Stomach (tissue), 9 donors: ENCODE measurements around the gene CHST2. TPM values are rescaled to one million over a fixed set of nuclear protein-coding genes. Genes with fewer than 3 reads are reported as not detected.

Source experiments
- DNase-seq, 2 donors: peaks; one replicate each; pipeline versions ENCODE4 v3.0.0 to v3.0.0-alpha.2; 2013 to 2019
- H3K27ac ChIP-seq, 5 donors: fragments of 200-600 bp in 4 of 5; sonication (generic) in 4 of 5; one replicate each; pipeline ENCODE4 v1.5.1; 2013 to 2019; ENCODE audit warnings: mild to moderate bottlenecking in 1 of 5, moderate library complexity in 1 of 5
- H3K27me3 ChIP-seq, 3 donors: fragments of 200-600 bp; sonication (generic); one replicate each; pipeline ENCODE4 v1.5.1; 2017 to 2019; ENCODE audit warnings: mixed run types in 1 of 3
- H3K36me3 ChIP-seq, 4 donors: fragments of 200-600 bp; sonication (generic); 1 replicate in 3 of 4; 2 replicates in 1 of 4; pipeline ENCODE4 v1.5.1; 2016 to 2019
- H3K4me1 ChIP-seq, 4 donors: fragments of 200-600 bp; sonication (generic); one replicate each; pipeline ENCODE4 v1.5.1; 2016 to 2019
- H3K4me3 ChIP-seq, 4 donors: fragments of 200-600 bp; sonication (generic) in 3 of 4; one replicate each; pipeline ENCODE4 v1.5.1; 2016 to 2019; ENCODE audit warnings: mild to moderate bottlenecking in 1 of 4
- H3K9me3 ChIP-seq, 4 donors: fragments of 200-600 bp; sonication (generic); one replicate each; pipeline ENCODE4 v1.5.1; 2016 to 2019
- CTCF ChIP-seq, 7 experiments: fragments of 450-650 bp in 4 of 7; fragments of 200-600 bp in 3 of 7; sonication (generic) in 3 of 7; IDR thresholded peaks; one replicate each; pipeline ENCODE4 v1.5.1; 2016 to 2019; ENCODE audit warnings: antibody characterized with exemption in 7 of 7, control low read depth in 2 of 7, mild to moderate bottlenecking in 1 of 7
- EP300 ChIP-seq: sonication (generic); formaldehyde crosslinking; IDR thresholded peaks from one replicate; pipeline ENCODE4 v1.6.1; 2017; ENCODE audit warnings: antibody characterized with exemption
- POLR2A ChIP-seq, 4 donors: fragments of 450-650 bp; IDR thresholded peaks; one replicate each; pipeline ENCODE4 v1.6.1; 2016; ENCODE audit warnings: antibody characterized with exemption in 4 of 4, control low read depth in 2 of 4, mild to moderate bottlenecking in 1 of 4, moderate library complexity in 1 of 4
- POLR2AphosphoS5 ChIP-seq, 3 donors: sonication (generic); formaldehyde crosslinking; IDR thresholded peaks; one replicate each; pipeline ENCODE4 v1.6.1; 2016; ENCODE audit warnings: antibody characterized with exemption in 3 of 3
- WGBS, 5 donors: extraction: QIAGEN DNeasy Blood & Tissue Kit in 3 of 5; methylation state at CpG; one replicate each; pipeline versions ENCODE4 v1.1.5 to v1.1.7; 2013 to 2018; 5-methylcytosine and 5-hydroxymethylcytosine counted together
- intact Hi-C: fragments of 100-400 bp; cut with DNase I; formaldehyde crosslinking; loops from one replicate; pipeline ENCODE4 v1.15.1; 2023; ENCODE audit warnings: low total_unique reads
- polyA plus RNA-seq, 3 donors: library from polyadenylated mRNA; stranded (reverse); fragments of 200-250 nt; gene quantifications; one replicate each; pipeline ENCODE4 v1.2.3, GENCODE V29; 2013
- total RNA-seq, 5 donors: library from RNA; depleted of rRNA; stranded (reverse); fragments of >200 nt; gene quantifications; one replicate each; pipeline versions ENCODE4 v1.1.0 to v1.2.3, GENCODE V29; 2014 to 2016
- donor health status: healthy with polysubstance abuse.
- donor health status: Bipolar disorder and iron deficiency.
- donor health status: healthy.

CHST2 gene
- total and polyA plus RNA-seq, 8 donors: 0.73 to 5.9 (median 3.2) TPM

- no peak for DNase-seq
- no peaks in the 10 kb centered on the region for H3K36me3 ChIP-seq
- H3K4me3 ChIP-seq: no peak overlapping the region
- H3K4me1 ChIP-seq: peaks cover 0 to 8% (median 0%) of the 10 kb centered on the region in 4 donors
- no peaks in the 10 kb centered on the region for H3K27me3 ChIP-seq
- no peaks in the 10 kb centered on the region for H3K9me3 ChIP-seq
- WGBS, 5 donors: 84 to 91% (median 87%) methylated on average over 5 of the region's 5 CpGs
- intact Hi-C loops: no loop called here
- TF ChIP-seq POLR2A (IDR thresholded peaks at IDR 0.05): no peak
- no peak for TF ChIP-seq EP300
- TF ChIP-seq CTCF (IDR thresholded peaks at IDR 0.05): no peak
- TF ChIP-seq POLR2AphosphoS5 (IDR thresholded peaks at IDR 0.05): no peak
- H3K27ac ChIP-seq: no peak overlapping the region
Observed at GRCh38 chr3:143172062-143172794, 52.7 kb downstream of the CHST2 start.

- H3K4me3 ChIP-seq: no peak overlapping the region
- no peaks in the 10 kb centered on the region for H3K27me3 ChIP-seq
- 35 to 54% (median 52%) methylated on average over 2 of the region's 2 CpGs for WGBS, 5 donors
- intact Hi-C loops: no loop called here
- H3K27ac ChIP-seq: no peak overlapping the region
- TF ChIP-seq POLR2A (IDR thresholded peaks at IDR 0.05): no peak
- peaks cover 0 to 8% (median 0%) of the 10 kb centered on the region in 4 donors for H3K4me1 ChIP-seq
- no peak for DNase-seq
- no peaks in the 10 kb centered on the region for H3K36me3 ChIP-seq
- H3K9me3 ChIP-seq: no peaks in the 10 kb centered on the region
Observed at GRCh38 chr3:143172795-143173145, 53.2 kb downstream of the CHST2 start.

- intact Hi-C loops: no loop called here
- no peak for DNase-seq
- peaks cover 0 to 8% (median 0%) of the 10 kb centered on the region in 4 donors for H3K4me1 ChIP-seq
- no peak overlapping the region for H3K4me3 ChIP-seq
- no peaks in the 10 kb centered on the region for H3K36me3 ChIP-seq
- no peak for TF ChIP-seq POLR2AphosphoS5 (IDR thresholded peaks at IDR 0.05)
- no peak for TF ChIP-seq CTCF (IDR thresholded peaks at IDR 0.05)
- TF ChIP-seq EP300: no peak
- TF ChIP-seq POLR2A (IDR thresholded peaks at IDR 0.05): no peak
- H3K27me3 ChIP-seq: no peaks in the 10 kb centered on the region
- H3K27ac ChIP-seq: no peak overlapping the region
- 45 to 71% (median 53%) methylated on average over 1 of the region's 1 CpG for WGBS, 5 donors
- no peaks in the 10 kb centered on the region for H3K9me3 ChIP-seq
Observed at GRCh38 chr3:143173242-143173641, 53.7 kb downstream of the CHST2 start.

Other genes starting within 250 kb of the CHST2 start
- 10 to 100 TPM in 2 of 5 donors, 1 to 10 TPM in 1, not detected in 2; 6.2 to 26.9 (median 19.6) TPM for gene PCOLCE2, start 230.7 kb upstream of the CHST2 start, total RNA-seq
- gene PCOLCE2, start 230.7 kb upstream of the CHST2 start, polyA plus RNA-seq: 1 to 10 TPM in 1 of 3 donors, under 1 TPM in 2; 0.75 to 1.1 (median 0.78) TPM
- gene PAQR9, start 156.1 kb upstream of the CHST2 start, total RNA-seq: not detected
- not detected for gene PAQR9, start 156.1 kb upstream of the CHST2 start, polyA plus RNA-seq
- gene U2SURP, start 118.2 kb upstream of the CHST2 start, total RNA-seq: 100 to 1,000 TPM in 2 of 5 donors, 10 to 100 TPM in 3; 50.4 to 156 (median 96.5) TPM
- 10 to 100 TPM; 12.8 to 27.6 (median 16.6) TPM for gene U2SURP, start 118.2 kb upstream of the CHST2 start, polyA plus RNA-seq